Lower leg skin (tissue), 4 donors: ENCODE measurements around the gene ILKAP. TPM values are rescaled to one million over a fixed set of nuclear protein-coding genes. Genes with fewer than 3 reads are reported as not detected.

Experiments used
- DNase-seq, 2 donors: peaks; one replicate each; pipeline ENCODE4 v3.0.0-alpha.2; 2019; ENCODE audit warnings: low spot score in 2 of 2
- H3K4me3 ChIP-seq: fragments of 200-600 bp; sonication (generic); 2 replicates; pipeline ENCODE4 v1.5.1; 2017; ENCODE audit warnings: mild to moderate bottlenecking, low read depth; ENCODE audit not compliant: poor library complexity, severe bottlenecking
- CTCF ChIP-seq, 3 donors: fragments of 450-650 bp; IDR thresholded peaks; one replicate each; pipeline ENCODE4 v1.5.1; 2016; ENCODE audit warnings: antibody characterized with exemption in 3 of 3, mild to moderate bottlenecking in 3 of 3, moderate library complexity in 2 of 3
- POLR2A ChIP-seq, 2 donors: fragments of 450-650 bp; IDR thresholded peaks; one replicate each; pipeline ENCODE4 v1.6.1; 2016 to 2017; ENCODE audit warnings: antibody characterized with exemption in 2 of 2, mild to moderate bottlenecking in 1 of 2, moderate library complexity in 1 of 2
- WGBS, 2 donors: methylation state at CpG; one replicate each; pipeline ENCODE4 v1.1.5; 2018; 5-methylcytosine and 5-hydroxymethylcytosine counted together
- intact Hi-C: fragments of 100-400 bp; cut with DNase I; formaldehyde crosslinking; loops from one replicate; pipeline ENCODE4 v1.15.0; 2023; ENCODE audit warnings: low total_unique reads
- total RNA-seq, 4 donors: library from RNA; depleted of rRNA; stranded (reverse); fragments of >200 nt; gene quantifications; one replicate each; pipeline ENCODE4 v1.1.0, GENCODE V29; 2016

Gene ILKAP
- total RNA-seq, 4 donors from 2014 or later, result 22.8 to 73.5 (median 32.1) TPM

GRCh38 chr2:238127165-238128060, 76.1 kb downstream of the ILKAP start:
- H3K4me3 ChIP-seq, result no peak overlapping the region
- TF ChIP-seq POLR2A (IDR thresholded peaks at IDR 0.05) (no peak), CTCF (IDR thresholded peaks at IDR 0.05) (no peak)
- no peak for DNase-seq
- intact Hi-C loops, result no loop called here
- WGBS, 2 donors, result 53 to 61% methylated on average over 19 to 26 of the region's 36 CpGs

GRCh38 chr2:238126775-238127164, 76.7 kb downstream of the ILKAP start:
- WGBS, 2 donors, result 81 to 93% methylated on average over 2 of the region's 2 CpGs
- TF ChIP-seq POLR2A (IDR thresholded peaks at IDR 0.05) (no peak), CTCF (IDR thresholded peaks at IDR 0.05) (peak in 1 of 3 donors; percentile 39)
- intact Hi-C loops, result no loop called here
- DNase-seq, result no peak
- no peak overlapping the region for H3K4me3 ChIP-seq

- intact Hi-C loops, result no loop called here
- H3K4me3 ChIP-seq, result no peak overlapping the region
- no peak for DNase-seq
- peak in 1 of 3 donors; percentile 5 for TF ChIP-seq CTCF (IDR thresholded peaks at IDR 0.05)
- TF ChIP-seq POLR2A (IDR thresholded peaks at IDR 0.05), result no peak
- WGBS, 2 donors, result 94 to 95% methylated on average over 2 of the region's 2 CpGs
Measured at GRCh38 chr2:238126338-238126737, 77.2 kb downstream of the ILKAP start.

GRCh38 chr2:238125127-238125885, 78.2 kb downstream of the ILKAP start:
- no peak overlapping the region for H3K4me3 ChIP-seq
- TF ChIP-seq CTCF (IDR thresholded peaks at IDR 0.05) (no peak), POLR2A (IDR thresholded peaks at IDR 0.05) (no peak)
- WGBS, 2 donors, result 86 to 96% methylated on average over 15 to 20 of the region's 20 CpGs
- intact Hi-C loops, result no loop called here
- no peak for DNase-seq

- 82 to 92% methylated on average over 19 of the region's 19 CpGs for WGBS, 2 donors
- no peak overlapping the region for H3K4me3 ChIP-seq
- no peak for DNase-seq
- intact Hi-C loops, result no loop called here
- TF ChIP-seq CTCF (IDR thresholded peaks at IDR 0.05), result no peak
- no peak for TF ChIP-seq POLR2A (IDR thresholded peaks at IDR 0.05)
Measured at GRCh38 chr2:238124488-238125126, 78.9 kb downstream of the ILKAP start.
